GM21576 (cell line): ENCODE data around the gene TMEM140.
A peak's percentile ranks its signal among the peaks of the same experiment; 100 is the strongest.

Experiments
- ATAC-seq: cut with Tn5 transposase; IDR thresholded peaks from one replicate; pipeline ENCODE4 v1.9.1; 2021; ENCODE audit warnings: mild to moderate bottlenecking, moderate library complexity; ENCODE audit not compliant: unreplicated experiment

The TMEM140 gene

DNA sequence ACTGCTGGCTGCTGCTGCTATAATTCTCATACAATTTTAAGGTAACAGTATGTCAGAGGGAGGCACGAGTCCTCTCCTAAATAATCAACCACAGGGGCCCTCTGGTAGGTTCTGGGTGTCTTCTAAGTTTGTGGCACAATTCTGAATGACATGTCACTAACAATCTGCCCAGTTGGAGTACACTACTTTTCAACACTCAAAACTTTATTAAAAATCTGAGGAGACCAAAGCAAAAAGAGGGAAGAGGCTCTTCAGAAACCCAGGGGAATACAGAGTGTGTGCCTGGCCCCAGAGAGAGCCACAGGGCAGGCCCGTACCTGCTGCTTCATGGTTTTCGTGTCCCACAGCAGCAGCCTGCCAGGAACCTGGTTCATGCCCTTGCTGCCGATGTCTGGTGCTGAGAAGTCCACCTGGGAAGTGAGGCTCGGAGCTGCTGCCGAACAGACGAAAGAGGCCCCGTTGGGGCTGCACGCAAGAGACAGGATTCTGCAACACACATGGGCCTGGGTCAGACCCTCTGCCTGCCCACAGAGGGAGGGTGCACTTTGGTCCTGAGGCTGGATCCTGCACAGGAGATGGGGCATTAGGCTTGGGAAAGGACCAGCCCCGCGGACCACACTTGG lies 45.2 kb downstream of the TMEM140 start:
- no peak for ATAC-seq

DNA sequence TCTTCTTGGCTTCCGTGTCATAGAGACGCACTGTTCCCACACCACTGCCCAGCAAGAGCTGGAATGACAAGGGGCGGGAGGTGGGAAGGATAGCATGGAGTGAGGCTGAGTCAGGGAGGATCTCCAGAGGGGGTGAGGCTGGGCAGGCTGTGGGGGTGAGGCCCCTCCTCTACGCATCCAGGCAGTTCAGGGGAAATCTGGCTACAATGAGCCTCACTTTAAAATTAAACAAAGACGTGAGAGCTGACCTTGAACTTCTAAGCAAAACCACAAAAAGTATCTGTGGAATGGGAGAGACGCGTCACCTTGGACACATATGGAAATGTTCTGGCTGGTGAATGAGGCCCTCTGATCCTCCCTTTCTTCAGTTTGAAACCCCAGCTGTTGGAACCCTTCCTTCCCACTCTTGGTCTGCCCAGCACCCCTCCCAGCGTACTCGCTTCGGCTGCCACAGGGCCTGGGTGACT lies 45.8 kb downstream of the TMEM140 start:
- ATAC-seq: no peak

DNA sequence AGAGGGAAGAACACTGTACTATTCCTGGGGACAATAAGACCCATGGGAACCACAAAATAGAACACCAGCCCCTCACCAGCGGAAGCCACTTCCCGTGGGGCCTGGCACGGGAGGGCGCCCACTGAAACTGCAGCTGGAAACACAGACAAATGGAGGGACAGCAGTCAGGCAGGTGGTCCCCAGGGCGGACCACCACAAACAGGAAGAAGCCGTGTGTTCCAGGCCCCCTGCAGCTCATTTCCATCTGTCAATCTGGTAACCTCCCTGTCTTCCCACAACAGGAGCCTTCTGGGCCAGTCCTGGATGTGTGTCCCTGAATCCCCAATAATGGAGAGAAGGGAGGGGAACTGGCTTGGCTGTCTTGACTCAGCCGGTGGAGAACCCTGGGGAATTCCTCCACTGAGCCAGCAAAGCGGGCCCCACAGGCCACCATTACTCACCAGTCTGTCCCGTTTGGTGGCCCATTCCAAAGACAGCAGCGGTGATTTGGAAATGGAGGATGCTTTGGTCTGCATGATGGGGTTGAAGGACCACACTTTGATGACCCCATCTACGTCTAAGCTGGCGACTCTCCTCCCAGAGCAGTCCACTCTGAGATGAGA lies 46.7 kb downstream of the TMEM140 start:
- ATAC-seq: no peak

DNA sequence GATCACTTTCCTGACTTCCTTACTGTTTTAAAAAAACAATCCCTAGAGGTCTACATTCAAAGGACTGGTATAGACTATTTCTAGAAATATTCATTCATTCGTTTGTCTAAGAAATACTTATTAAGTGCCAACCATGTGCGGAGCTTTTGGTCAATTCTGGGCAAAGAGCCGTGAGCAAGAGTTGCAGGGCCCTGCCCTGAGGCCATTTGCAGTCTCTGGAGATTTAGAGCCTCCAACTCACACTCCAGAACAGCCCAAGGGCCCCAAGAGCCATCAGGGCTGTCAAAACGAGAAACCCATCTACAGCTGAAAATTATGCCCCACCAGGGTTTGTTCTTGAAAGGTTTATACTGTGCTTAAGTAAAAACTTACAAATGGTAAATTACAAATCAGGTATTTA lies 47.3 kb downstream of the TMEM140 start:
- ATAC-seq: no peak

DNA sequence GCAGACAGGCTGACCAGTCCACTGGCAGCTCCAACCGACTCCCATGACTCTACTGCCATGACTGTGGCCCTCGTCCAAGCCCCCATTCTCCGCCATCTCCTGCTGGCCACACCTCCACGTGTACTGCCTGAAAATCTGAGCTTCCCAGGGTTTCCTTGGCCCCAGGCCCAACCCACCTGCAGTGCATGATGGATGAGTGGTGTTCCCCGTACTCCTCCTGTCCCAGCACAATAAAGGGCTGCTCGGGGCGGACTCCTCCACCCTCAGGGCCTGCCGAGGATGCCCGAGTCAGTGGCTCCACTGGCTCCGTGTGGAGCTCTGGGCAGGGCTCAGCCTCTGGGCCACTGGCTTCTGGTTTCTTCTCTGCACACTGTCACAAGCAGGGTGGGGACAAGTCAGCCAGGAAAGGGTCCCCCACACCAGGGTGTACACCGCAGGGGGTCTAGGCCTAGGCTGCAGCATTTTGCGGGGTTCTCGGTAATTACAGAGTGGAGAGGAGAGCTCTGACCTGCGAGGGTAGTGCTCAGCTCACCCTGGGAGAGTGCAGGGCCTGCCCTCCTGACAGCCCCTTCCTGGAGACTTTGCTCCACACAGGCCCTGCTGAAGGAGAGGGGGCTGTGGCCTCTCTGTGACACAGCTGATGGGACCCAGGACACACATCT lies 48.2 kb downstream of the TMEM140 start:
- no peak for ATAC-seq

DNA sequence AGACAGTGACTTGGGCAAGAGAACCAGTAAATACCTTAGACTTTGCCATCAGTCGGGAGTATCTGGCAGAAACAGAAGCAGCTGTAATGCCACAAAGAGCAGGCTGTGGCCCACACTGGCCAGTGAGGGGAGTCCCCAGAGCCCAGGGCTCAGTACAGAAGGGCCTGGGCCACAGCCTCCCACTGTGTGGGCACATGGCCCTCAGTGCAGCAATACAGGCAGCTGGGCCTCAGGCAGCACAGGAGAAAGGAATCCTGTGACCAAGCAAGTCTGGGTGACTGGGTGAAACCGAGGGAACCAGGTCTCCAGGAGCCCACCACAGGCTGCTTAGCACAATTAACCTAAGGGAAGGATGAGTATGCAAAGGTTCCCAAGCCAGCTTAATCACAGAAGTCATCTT lies 49.5 kb downstream of the TMEM140 start:
- no peak for ATAC-seq

DNA sequence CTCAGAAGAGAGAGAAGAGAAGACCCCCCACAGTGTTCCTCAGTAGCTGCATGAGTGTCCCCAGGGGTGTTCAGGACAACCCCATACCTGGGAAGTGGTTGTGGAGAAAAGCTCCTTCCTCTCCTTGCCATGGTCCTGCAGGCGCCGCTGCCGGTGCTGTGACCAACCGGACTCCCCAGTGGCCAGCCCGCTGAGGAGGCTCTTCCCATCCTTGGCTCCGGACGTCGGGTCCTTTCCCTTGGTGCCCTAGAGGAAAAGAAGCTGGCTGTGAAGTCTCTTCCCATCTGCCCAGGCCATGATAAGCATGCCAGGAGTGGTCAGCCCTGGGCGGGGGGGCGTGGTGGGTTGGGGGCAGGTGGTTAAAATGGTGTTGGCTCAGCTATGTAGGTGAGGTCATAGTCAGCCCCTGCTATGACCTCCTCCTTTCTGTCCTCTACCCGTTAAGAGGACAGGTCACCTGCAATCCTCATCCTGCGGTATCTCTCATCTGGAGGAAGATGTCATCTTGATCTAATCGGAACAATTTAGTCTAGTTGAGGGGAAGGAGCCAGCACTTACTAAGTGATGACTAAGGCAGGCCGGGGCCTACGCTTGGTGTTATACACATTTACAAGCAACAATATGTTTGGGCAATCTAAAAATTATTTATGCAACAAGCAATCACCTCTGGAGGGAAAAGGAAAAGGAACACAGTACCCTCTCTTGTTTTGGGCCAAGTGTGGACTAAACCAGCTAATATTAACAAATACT lies 50.2 kb downstream of the TMEM140 start:
- ATAC-seq: no peak

DNA sequence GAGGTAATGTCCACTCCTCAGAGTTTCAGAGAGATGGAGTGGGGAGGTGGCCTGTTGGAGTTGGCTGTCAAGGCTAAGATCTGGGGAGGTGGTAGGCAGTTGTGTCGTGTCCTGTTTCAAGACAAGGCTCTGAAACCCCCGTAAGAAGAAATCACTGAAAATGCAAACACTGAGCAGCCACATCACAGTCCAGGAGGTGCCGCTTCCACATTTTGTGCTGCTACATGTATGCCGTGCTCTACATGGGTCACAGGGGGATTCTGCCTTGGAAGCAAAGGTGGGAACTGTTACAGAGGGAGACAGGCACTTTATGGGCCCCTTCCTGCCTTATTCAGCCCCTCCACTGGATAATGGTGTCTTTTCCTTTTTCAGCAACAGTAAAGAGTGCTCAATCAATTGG lies 51.6 kb downstream of the TMEM140 start:
- ATAC-seq: no peak

DNA sequence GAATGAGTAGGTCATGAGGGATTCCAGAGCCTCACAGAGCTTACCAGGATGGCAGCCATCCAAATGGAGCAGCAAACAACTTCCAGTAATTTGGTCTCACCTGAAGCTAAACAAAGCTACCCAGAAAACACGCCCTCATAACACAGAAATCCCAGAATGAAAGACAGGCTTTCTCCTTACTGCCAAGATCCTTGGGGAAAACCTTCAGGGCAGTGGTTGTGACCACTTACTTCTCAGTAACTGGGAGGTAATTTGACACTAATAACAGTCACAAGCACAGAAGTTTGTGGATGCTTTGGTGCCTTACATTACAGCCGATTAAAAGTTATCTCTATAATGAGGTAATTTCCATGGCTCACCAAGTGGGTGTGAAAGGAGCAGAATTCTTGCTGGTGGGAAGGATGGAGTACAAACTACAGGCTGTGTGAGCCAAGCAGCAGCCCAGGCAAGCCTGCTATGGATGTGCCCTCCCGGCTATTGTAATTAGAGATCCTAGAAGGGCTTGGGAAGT lies 53.0 kb downstream of the TMEM140 start:
- no peak for ATAC-seq

DNA sequence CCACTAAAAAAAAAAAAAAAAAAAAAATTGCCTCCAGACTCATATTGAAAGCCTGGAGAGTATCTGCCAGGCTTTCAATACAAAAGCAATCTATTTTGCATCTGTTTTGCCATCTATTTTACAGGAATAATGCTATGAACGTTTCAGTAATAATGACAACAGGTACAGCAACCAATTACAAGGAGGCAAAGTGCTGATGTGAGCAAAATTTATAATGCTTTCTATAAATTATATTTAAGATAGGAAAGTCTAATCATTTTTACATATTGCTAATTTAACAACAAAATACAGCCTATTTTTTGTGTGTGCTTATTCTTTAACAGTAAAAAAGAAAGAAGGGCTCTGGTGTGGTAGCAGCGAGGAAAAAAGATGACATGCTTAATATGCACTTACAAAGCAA lies 53.5 kb downstream of the TMEM140 start:
- no peak for ATAC-seq

DNA sequence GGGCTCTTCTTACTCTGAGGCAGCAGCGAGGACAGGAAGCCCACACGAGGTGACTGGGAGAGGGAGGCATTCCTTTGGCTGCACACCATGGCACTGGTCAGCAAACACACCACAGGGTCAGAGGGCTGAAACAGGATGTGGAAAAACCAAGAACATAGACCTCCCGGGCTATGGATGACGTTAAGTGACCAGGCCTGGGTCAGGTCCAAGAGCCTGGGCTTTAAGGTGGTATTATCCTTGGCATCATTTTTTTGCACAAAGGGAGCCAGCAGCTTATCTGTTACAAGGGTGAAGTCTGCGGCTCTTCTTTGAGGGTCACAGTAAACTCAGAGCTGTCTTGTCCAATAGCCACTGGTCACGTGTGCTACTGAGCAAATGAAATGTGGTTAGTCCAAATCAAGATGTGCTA lies 56.5 kb downstream of the TMEM140 start:
- ATAC-seq: no peak

DNA sequence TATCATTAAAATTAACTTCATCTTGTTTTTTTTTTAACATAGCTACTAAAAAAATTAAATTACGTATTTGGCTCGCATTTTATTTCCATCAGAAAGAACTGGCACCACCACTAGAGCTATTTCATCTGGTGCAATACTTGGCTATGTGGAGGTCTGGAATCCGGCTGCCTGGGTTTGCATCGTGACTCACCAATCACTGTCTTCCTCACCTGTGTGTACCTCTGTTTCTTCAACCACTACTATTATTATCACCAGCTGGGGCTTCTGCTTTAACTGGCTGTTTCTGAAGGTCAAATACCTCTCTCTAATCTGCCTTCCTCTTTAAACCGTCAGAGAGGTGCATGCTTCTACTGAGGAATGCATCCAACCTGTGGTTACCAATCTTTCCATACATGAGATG lies 57.0 kb downstream of the TMEM140 start:
- ATAC-seq: no peak

DNA sequence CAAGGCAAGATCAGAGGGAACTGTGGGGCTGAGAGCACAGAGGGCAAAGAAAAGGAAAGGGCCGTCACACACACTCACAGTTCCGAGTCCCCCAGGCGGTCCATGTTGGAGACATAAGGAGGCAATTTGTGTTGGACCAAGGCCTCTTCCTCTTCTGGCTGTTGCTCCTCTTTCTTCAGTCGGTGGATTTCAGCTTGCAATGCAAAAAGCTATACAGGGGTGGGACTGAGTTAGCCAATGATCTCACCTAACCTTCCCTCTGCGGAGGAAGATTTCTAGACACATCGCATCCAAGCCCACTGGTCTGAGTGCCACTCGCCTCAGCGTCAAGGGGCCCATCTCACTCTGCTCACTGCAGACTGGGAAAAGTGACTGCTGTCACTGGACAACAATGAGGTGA lies 58.0 kb downstream of the TMEM140 start:
- no peak for ATAC-seq

DNA sequence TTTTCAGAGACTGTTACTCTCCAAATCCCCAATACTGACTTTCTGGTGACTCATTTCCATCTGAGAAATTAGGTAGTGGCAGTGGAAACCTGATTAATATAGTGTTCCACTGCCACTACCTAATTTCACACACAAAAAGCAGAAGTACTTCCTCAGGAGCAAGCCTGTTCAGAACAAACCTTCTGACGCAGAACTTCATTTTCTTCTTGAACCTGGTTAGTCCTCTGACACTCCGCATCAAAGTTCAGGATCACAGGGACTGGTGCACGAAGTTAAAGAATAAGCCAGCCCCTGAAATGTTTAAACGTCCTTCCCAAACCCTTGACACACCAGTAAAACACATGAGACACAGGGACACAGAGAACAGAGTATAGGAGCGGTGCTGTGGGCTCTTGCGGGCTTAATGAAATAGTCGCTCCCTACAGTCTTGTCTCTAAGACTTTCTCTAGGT lies 59.1 kb downstream of the TMEM140 start:
- peak; percentile 33 for ATAC-seq

DNA sequence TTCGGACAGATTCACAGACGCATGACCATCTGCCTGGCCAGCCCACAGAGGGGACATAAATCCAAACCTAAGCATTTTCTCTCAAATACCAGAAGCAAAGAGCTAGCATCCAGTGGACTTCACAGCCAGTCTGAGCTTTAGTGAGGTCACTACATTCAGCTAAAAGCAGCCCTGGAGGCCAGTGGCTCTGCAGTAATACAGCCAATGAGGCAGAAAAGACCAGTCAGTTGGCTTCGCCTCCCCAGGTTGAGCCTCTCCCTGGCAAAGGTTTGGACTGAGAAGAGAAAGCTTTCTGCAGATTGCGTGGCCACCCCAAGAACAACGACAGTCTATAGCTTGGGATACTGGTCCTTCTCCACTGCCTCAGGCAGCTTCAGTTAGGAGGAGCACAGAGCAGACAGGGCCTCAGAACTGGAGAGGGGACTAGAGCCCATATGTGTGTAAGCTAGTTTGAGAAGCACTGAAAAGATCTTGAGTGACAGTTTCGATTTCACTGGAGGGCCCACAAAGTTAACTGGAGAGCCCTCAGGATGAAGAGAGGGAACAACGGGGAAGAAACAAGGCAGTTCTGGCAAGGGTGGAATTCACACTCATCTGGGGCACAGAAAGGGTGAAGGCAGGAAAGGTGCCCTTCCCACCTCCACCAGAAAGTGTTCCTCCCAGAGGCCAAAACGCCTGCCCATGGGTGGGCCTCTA lies 59.7 kb downstream of the TMEM140 start:
- ATAC-seq: peak; percentile 22

DNA sequence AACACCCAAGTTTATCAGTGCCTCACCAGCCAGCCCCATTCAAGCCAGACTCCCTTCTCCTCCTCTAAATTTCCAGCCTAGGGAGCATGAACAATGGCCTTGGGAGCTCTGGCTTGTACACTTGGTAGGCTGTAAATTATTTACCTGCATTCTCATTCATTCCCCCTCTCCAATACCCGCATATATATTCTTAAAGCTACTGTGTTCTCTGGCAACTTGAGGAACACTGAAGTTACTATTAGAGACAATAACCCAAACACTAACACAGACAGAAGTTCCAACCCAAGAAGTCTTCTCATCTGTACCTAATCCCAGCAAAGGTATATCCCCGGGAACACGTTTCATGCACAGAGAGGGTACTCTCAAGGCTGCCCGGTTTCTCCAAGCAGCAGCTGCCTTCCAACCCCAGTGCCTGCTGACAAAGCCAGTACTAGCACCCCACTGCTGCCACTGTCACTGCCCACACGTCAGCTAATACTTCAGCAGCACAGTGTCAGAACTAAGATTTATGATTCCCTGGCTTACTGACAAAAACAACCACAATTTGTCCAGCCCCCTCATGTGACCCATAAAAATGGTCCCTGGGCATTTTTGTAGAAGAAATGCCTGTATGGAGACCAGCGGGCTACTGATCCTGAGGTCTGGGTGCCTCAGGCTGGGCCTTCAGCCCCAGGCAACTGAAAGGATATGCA lies 60.4 kb downstream of the TMEM140 start:
- no peak for ATAC-seq

DNA sequence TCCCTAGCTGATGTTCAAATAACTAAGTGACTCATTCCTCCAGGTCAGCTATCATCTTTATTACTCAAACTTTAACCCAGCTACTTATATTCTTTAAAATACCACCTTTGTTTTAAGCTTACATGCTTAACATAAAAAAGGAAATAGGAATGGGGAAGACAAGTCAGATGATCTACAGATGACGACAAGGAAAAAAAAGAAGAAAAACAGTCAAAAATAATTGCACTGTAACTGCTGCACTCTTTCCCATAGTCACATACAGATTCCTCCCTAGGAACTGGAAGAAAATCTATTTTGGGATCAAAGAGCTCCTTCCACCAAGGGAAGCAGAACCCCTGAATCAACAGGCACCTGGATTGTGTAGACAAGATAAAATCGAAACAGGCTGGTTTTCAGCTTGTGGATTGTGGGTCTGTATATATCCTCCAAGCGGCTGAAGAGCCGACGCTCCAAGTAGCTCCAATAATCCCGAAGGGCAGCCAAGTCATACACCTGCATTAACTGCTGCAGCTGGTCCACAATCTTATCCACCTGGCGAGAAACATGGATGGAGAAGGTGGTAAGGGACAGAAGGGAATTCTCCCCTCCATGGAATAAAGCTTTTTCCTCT lies 61.5 kb downstream of the TMEM140 start:
- ATAC-seq: no peak

DNA sequence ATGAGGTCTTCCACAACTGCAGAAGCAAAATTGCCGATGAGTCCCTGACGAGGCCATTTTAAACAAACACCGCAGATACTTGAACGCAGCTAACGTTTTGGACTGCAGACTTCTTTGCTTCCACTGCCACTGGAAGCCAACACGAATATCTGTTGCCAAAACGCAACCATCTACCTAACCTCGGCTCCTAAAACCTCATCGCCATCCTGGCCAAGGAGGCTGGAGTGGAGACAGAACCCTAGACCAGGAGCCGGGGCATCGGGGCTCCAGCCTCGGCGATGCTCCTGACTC lies 63.0 kb downstream of the TMEM140 start:
- ATAC-seq: no peak

DNA sequence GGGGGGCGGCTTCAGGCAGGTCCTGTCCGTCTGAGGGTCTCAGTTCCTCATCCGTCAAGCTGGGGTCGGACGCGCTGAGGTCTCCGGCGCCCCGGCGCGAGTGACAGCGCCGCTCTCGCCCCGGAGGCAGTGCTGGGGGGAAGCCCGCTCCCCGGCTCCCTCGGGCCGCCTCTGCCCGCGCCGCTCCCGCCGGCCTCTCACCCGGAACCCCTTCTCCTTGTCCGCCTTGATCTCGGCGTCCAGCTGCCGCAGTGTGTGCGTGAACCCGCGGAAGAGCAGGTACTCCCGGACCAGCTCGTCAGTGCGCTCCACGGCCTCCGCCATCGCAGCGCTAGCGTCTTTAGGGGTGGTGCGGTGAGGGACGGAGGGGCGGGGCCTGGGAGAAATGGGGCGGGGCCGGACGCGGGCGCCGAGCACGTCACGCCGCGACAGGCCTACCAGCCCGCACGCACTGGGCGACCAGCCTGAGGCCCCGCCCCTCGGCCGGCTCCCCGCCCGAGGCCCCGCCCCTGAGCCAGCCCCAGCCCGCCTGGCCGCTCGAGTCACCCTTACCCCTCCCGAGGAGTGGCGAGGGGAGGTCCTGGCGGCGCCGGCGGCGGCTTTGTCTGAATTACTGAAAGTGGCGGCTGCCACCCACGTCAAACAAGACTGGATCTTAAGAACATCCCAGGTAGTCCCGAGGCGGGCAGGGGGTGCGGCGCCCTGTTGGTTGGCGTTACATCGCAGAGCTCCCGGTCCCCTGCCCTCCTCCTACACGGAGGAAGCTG lies 63.5 kb downstream of the TMEM140 start, which contains the start of gene WDR91:
Gene WDR91 (minus strand): TSS at position 348 of the 767 bp plus-strand sequence. CDS start 24 bp downstream, at position 324.
- peak; percentile 72 for ATAC-seq
